Smooth muscle cell of the brain vasculature (primary cell): Measurements from ENCODE around the gene ME1.
"Not testable (repeated sequence)": the region's sequence is repeated elsewhere in the genome, so short reads cannot be mapped to it uniquely, and the experiment has no call there.

Experiments used
- DNase-seq: peaks from one replicate; pipeline ENCODE4 v3.0.0-alpha.2; 2012; ENCODE audit warnings: low read depth, low spot score

ME1 gene

DNA sequence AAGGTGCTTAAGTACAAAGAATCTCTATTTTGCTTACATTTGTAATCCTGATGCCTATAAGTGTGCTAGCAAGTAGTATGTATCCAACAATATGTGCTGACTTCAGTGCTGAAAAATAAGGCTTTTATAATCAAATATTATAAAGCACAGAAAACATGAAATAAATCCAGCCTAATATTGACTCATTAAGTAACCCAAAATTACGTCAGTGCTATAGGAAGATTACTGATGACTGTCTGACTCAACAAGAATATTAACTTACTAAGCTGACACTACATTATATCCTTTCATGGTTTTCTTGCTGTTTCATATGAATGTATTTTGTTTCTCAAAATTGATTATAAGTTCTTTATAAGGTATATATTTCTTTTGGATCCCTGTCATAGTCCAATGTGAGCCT, 76.1 kb downstream of the ME1 start:
- no peak for DNase-seq

DNA sequence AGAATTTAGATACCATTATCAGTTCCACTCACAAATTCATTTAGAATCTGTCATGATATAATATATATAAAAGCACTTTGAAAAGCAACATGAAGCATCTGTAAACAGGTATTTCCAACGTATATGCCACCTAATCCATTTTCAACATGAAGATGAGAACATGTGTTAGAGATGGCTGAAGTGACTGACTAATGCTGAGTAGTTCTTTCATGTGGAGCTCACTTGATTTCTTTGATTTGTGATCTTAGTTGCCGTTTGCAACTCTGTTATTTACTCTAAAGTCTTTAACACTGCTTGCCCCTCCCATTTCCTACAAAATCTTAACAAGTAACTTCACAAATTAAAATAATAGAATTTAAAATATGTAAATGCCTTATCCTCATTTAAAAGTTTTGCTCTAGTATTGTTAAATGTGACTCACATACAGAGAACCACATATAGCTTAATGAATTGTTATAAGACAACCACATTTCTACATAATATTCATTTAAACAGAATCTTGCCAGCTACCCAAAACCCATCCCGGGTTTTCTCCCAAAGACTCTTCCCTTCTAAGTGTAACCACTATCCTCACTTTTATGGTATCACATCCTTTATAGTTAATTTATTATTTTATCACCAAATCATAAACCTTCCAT, 78.3 kb downstream of the ME1 start:
- no peak for DNase-seq

DNA sequence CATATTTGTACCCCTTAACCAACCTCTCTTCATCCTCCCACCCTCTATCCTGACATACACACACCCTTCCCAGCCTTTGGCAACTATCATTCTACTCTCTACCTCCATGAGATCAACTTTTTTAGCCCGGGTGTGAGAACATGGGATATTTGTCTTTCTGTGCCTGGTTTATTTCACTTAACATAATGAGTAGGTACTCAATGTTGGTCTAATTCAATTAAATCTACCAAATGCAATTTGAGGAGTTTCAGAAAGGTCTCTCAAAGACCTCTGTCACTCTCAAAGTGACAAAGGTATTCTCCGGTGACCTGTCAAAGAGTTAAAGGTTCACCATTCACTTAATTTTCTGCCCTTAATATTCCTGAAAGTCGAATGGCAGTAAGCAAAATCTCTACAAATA, 87.7 kb downstream of the ME1 start:
- DNase-seq = no peak

DNA sequence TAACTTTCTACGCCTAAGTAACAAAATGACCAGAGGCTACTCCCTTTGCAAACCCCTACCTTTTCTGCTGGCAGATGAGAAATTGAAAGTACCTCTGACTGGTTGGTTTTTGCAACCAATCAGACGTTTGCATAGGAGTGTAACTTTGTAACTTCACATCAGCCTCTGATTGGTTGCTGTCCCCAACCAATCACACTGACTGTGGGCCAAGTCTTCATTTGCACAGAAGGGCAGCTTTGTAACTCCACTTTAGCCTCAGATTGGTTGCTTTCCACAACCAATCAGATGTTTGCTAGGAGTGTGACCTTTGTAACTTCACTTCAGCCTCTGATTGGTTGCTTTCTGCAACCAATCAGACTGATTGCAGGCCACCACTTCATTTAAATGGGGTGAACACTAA, 89.1 kb downstream of the ME1 start:
- no peak for DNase-seq

DNA sequence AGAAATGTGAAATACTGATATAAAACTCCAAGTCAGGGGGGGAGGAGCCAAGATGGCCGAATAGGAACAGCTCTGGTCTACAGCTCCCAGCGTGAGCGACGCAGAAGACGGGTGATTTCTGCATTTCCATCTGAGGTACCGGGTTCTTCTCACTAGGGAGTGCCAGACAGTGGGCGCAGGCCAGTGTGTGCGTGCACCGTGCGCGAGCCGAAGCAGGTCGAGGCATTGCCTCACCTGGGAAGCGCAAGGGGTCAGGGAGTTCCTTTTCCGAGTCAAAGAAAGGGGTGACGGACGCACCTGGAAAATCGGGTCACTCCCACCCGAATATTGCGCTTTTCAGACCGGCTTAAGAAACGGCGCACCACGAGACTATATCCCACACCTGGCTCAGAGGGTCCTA, 96.9 kb downstream of the ME1 start:
- not testable (repeated sequence) for DNase-seq

DNA sequence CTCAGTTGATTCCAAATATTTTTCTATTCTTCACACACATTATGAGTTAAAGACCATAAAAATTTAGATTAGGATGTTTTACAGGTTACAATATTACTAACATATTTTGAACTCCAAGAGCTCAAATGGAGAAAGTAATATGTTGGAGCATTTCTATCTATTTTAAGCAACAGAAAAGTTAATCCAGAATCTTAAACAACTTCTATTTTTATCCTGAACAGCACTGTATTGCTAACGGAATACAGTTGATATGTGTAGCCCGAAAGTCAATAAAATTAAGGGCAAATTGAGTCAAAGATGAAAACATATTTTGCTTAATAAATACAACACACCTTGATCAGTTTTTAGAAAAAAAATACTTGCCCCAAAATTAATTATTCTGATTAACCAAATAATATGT, 97.4 kb downstream of the ME1 start:
- no peak for DNase-seq

DNA sequence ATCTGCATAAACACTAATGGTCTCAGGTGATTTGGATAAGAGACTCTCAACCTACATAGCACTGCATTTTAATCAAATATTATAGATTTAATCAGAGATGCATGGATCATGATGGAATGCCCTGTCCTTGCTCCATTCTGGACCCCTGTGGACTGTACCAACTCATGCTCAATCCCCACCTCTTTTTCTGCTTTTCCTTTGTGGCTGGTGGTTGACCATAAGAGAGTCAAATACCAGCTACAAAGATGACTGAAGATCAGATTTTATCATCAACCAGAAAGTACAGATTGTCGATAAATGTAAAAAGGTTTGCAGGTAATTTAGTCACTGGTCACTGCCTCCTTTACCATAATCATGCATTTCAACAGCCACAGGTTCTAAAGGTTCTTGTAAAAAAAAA, 116.2 kb downstream of the ME1 start:
- no peak for DNase-seq

DNA sequence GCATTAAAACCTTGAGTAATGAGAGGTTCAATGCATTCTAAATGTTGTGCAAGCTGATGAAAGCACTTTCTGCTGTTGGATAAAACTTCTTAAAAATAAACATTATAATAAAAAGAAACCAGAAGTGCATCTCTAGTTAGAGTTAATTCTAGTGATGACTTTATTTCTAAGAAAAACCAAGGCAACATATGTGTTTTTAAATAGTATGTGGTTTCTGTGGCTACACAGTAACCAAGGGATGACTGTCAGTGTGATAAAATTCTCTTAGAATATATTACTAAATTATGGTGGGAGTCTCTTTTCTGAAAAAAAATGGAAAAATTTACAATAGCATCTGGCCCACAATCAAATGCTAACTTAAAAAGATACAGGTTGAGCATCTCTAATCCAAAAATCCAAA, 117.0 kb downstream of the ME1 start:
- DNase-seq = no peak

DNA sequence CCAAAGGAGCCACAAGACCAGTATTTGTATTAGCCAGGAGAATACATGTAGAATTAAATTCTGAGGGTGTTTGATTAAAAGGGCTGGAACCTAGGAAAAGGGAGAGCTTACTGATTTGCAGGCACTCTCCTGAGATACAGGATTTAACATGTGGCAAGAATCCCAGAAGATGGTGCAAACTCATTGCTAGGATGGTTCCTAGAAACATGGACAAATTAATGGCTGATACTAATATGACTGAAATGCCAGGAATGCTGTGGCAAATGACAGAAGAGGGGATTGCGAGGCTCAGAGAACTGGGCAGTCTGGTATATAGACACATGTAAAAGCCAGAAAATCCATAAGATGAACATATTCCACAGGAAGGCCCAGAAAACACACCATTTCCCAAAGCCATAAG, 119.6 kb downstream of the ME1 start:
- no peak for DNase-seq

DNA sequence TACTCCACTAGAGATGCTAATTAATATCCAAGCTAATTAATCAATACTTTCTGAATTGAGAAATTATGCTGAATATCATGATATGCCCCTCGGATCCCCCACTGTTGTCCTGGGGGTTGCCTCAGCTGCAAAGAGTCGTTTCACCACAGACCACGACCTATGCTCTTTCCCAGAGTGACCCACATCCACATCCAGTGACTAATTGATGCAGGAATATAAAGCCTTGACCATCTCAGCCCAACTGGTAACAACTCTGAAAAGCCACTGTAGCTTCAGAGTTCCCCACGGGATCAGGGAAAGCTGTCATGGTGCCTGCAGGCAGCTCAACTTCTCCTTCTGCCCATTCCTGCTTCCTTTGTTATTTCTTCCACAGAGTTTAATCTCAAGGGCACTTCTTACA, 120.8 kb downstream of the ME1 start:
- no peak for DNase-seq

DNA sequence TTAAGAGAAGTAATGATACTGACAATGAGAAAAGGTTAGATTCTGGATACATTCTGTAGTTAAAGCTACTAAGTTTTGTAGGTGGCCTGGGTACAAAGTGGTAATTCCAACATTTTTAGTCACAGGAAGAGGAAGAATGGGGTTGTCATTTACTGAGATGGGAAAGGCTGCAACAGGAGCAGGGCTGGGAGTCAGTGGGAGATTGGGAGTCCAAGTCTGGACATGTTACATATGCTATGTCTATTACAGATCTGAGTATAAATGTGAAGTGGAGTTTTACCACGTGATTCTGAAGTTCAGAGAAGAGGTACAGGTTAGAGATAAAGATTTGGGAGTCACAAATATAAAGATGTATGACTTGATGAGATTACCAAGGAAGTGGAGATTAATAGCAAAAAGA, 121.5 kb downstream of the ME1 start:
- DNase-seq = no peak

DNA sequence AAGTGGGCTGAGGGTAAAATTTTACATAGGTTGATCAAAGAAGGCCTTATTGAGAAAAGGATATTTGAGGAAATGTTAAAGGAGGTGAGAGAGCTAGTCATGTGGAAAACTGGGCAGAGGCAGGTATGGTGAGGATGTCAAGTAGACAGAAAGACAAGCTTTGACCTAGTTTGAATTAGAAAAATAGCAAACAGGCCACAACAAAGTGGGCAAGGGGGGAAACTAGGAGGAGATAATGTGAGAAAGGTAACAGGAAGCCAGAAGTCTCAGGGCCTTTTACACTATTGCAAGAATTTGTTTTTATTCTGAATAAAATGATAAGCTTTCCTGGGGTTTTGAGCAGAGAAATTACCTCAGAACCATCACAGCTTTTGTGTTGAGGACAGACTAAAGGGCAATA, 122.0 kb downstream of the ME1 start:
- no peak for DNase-seq

DNA sequence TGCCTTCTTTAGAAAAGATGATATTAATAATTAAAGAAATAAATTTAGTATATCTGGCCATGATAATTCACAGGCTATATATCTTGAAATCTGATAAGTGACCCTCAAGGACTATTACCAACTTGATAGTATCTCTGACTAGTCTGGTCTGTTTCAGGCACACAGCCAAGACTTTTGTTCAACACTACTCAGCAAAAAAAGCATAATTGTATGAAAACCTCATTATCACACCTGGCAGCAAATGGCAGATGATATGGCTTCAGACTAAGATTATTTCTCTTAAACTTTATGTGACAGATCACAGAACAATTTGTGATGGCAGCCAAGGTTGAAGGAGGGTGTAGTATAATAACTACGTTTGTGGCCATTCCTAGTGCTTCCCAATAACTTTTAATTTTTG, 123.0 kb downstream of the ME1 start:
- DNase-seq = no peak

DNA sequence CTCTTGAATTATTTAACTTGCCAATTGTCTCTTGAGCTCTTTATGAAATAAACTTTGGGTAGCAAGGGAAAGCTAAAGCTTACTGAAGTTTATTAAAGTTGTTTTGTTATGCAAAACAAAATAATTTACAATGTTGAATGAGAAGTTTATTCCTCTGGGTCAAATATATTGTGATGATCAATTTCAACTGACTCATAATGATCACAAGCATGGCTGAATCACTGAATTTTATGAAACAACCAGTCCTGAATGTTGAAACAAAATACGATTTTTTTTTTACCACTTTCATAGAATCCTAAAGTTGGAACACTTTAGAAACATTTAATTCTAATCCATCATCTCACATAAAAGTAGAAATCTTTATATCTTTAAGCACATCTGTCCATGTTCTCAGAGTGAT, 127.4 kb downstream of the ME1 start:
- no peak for DNase-seq

DNA sequence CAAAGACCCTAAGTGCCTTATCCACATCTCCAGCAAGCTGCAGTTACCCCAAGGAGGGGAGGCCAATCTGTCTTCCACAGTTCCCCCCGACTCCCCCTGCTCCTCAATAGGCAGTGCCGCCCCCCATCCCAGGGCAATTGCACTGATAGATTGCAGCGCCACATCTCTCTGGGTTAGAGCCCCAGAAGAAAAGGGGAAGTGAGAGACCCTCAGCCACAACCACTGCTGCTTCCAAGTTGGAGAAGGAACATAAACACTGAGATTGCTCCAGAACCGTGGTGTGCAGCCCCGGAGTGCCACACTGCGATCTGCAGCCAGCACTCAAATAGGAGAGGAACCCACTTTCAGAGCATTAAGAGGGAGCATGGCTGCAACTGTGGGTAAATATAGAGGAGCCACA, 136.2 kb downstream of the ME1 start:
- no peak for DNase-seq

DNA sequence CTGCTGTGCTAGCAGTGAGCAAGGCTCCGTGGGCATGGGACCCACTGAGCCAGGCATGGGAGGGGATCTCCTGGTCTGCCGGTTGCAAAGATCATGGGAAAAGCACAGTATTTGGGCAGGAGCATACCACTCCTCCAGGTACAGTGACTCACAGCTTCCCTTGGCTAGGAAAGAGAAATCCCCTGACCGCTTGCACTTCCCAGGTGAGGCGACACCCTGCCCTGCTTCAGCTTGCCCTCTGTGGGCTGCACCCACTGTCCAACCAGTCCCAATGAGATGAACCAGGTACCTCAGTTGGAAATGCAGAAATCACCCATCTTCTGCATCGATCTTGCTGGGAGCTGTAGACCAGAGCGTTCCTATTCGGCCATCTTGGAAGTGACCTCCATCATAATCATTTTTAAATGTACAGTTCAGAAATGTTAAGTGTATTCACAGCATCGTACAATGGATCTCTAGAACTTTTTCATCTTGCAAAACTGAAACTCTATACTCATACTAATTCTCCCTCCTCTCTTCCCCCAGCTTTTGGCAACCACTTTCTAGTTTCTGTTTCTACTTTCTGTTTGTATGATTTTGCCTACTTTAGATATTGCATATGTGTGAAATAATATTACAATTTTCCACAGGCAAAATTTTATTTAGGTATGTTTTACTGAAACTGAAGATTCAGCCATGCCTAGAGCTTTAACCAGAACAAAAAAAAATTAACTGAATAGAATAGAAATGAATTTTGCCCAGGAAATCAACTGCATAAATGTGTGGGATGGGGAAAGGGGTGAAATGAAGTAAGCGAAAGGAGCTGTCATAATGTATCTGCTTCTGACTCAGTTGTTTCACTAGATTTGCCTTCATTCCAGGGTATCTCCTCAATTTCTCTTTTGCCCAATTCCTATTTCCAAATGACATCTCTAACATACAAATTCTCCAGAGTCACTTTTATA, 137.7 kb downstream of the ME1 start:
- DNase-seq = no peak

DNA sequence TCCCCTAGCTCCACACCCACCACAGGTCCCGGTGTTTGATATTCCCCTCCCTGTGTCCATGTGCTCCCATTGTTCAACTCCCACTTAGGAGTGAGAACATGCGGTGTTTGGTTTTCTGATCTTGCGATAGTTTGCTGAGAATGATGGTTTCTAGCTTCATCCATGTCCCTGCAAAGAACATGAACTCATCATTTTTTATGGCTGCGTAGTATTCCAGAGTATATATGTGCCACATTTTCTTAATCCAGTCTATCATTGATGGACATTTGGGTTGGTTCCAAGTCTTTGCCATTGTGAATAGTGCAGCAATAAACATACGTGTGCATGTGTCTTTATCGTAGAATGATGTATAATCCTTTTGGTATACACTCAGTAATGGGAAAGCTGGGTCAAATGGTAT, 143.6 kb downstream of the ME1 start:
- DNase-seq = not testable (repeated sequence)

DNA sequence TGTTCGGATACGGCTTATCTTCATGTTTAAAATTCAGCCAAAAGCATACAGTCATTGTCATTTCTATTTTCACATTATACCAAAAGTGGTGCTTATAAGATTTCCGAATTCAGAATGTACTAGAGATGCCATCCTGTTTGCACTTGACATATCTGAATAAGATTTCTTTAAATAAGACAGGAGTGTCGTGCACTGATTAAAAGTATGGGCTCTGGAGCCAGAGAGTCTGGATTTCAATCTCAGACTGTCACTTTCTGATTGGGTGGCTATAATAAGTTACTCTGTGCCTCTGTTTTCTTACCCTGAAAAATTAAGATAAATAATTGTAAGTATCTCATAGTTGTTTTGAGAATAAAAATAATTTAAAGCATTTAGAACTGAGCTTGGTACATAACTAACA, 144.9 kb downstream of the ME1 start:
- no peak for DNase-seq

DNA sequence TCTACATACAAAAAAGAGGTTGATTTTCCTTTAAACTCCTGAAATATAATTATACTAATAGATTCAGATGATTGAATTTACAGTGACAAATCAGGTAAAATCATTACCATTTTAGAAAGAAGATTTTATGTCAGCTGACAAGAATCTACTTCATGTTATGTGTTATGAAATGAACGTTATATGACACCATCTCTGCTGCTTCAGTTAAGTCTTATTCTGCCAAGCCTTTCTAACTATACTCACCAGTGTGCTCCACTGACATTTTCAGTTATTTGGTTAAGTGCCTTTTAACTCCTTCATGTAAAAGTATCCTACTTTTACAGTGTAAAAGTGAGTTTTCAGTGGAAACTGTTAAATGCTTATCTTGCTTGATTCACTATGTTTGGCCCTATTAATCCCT, 157.3 kb downstream of the ME1 start:
- DNase-seq = no peak

DNA sequence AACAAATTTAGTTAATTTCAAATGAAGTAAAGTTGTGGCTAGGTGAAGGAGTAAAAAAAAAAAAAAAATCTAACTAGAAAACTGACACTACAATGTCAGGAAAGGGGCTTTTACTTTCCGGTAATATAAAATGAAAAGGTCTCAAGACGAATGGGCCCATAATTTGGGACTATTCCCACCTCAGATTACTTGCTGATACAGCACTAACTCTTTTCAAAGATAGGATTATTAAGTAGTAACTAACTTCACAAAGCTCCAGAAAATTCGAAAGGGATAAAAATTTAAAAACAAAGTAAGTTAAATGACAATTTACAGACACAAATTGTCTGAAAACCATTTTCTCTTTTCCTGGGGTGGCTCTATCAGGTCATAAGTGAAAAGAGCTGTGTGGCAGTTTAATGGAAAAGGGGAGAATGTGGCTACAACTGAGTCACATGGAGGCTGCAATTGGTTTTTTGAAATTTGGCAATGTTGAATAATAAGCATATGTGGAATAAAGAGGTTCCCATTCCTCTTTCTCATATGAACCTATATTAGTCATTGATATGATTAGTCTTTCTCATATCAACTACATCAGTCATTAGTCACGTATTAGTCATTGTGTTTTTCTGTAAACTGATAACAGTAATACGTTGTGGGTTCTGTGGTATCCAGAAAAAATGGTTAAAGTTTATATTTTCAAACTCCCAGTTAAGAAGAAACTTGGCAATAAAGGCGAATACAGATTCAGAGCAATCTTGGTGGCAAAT, 159.7 kb downstream of the ME1 start:
- no peak for DNase-seq

DNA sequence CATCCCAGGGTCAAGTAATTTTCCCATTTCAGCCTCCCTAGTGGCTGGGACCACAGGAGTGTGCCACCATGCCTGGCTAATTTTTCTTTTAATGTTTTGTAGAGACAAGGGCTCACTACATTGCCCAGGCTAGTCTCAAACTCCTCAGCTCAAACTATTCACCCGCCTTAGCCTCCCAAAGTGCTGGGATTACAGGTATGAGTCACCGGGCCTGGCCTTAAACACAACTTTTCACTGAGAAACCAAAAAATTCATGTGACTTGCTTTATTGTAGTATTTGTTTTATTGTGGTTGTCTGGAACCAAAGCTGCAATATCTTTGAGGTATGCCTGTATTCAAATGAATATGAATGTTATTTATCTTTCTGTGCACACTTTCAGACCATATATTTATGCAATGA, 165.5 kb downstream of the ME1 start:
- no peak for DNase-seq

DNA sequence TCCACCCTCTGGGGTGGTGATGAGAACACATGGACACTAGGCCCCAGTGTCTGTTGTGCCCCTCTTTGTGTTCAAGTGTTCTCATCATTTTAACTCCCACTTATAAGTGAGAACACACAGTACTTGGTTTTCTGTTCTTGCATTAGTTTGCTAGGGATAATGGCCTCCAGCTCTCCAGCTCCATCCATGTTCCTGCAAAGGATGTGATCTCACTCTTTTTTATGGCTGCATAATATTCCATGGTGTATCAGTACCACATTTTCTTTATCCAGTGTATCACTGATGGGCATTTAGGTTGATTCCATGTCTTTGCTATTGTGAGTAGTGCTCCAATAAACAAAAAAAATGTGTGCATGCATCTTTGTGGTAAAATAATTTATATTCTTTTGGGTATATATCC, 170.3 kb downstream of the ME1 start:
- DNase-seq = no peak

DNA sequence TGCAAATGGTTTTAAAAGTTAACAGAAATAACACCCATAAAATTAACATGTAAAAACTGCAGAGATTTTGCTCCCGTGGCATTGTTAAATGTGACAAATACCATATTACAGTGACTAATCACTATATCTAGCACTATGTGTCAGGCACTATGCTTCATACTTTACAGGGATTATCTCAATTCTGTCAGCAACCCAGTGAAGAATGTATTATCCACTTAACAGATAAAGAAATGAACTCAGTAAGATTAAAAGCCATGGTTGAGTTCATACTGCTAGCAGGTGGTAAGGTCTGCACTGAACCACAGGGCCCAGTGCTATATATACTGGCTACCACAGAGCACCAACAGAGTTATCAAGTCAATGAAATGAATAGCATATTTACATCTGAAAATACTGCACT, 172.3 kb downstream of the ME1 start:
- DNase-seq = no peak
